Measurements from ENCODE around the gene SLC4A3. TPM values are rescaled to one million over a fixed set of nuclear protein-coding genes. Genes with fewer than 3 reads are reported as not detected.

The SLC4A3 gene
- total RNA-seq, 1 donor from 2014 or later: 0.20 TPM

DNA sequence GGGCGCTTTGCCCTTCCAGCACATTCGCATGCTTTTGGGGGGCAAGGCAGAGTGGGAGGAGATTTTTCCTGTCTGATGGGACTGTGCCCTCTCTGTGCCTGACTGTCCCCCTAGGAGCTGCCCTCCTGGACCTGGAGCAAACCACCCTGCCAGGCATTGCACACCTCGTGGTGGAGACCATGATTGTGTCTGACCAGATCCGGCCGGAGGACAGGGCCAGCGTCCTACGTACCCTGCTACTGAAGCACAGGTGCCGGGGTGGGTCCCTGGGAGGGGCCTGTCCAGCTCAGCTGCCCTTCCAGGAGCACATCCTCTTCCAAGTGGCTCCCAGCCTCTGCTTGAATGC, 5.3 kb downstream of the SLC4A3 start:
- no peak for ATAC-seq
- DNase-seq (ENCODE audit: low spot score): no peak

DNA sequence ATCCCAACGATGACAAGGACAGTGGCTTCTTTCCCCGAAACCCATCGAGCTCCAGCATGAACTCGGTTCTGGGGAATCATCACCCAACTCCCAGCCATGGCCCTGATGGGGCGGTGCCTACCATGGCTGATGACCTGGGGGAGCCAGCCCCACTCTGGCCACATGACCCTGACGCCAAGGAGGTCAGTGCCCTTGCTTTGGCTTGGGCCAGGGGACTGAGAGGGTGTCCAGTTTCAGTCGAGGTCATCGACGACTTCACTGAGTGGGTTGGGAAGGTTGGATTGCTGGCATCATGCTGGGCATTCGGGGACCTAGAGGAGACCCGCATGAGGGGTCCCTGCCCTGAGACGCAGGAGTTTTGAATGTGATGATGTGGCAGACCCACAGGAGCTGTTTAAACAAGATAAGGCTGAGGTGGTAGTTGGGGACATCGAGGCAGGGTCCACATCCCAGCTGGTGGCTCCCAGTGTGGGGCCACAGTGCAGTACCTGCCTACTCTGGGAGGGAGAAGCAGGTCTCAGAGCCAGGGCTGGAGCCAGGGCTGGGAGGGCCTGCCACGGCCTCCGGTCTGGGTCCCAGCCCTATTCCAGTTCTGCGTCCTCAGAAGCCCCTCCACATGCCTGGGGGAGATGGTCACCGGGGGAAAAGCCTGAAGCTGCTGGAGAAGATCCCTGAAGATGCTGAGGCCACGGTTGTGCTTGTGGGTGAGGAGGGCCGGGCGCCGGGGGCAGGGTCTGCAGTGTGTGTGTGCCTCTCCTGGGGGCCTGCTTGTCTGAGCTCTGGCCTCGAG, 6.0 kb downstream of the SLC4A3 start:
- ATAC-seq: no peak
- peak; percentile 39 for DNase-seq (ENCODE audit: low spot score)

DNA sequence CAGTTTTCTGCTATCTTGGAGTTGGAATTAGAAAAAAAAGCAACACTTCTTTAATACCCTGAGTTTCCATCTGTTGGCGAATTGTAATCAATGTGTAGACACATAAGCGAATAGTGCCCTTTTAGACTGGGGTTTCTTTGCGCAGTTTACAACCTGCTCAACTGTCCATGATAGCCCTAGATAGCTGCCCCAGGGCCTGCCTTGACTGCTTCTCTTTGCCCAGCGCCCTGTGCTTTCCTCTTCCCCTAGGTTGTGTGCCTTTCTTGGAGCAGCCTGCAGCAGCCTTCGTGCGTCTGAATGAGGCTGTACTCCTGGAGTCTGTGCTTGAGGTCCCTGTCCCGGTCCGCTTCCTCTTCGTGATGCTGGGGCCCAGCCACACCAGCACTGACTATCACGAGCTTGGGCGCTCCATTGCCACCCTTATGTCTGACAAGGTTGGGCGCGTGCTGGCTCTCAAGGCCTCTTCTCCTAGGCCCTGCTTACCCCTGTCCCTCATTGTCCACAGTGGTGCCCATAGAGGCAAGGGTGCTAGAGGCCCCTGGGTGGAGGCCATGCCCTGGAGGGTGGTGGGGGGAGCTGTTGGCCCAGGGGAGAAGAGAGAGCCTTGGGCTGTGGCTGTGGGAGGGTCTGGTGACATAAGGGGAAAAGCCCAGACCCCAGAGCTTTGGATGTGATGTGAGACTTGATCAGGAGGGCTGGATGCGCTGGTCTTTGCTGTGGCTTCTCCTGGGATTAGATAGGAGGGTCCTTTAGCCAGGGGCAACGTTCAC, 6.9 kb downstream of the SLC4A3 start:
- DNase-seq (ENCODE audit: low spot score): peak; percentile 31
- ATAC-seq: no peak

DNA sequence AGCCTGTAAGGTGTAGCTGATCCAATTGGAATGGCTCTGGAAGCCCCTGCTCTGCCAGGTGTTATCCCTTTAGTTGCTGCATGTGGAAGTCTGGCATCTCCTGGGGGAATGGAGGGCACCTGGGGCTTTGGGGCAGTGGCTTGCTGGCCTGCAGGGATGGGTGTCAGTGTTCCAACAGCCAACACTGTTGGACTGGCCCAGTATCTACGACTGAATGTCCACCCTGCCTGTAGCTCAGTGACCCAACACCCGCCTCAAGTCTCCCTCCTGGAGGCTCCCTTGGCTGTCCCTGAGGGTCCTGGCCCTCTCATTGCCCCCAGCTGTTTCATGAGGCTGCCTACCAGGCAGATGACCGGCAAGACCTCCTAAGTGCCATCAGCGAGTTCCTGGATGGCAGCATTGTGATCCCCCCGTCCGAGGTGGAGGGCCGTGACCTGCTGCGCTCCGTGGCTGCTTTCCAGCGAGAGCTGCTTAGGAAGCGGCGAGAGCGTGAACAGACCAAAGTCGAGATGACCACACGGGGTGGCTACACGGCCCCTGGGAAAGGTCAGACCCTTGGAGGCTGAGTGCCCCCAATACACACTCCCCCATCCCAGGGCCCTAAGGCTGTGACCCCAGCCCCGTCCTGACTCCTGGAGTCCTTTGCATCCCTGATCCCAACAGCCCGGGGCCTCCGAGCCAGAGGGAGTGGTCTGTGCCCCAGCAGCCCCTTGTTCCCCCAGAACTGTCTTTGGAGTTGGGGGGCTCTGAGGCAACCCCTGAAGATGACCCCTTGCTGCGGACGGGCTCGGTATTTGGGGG, 7.7 kb downstream of the SLC4A3 start:
- DNase-seq (ENCODE audit: low spot score): no peak
- ATAC-seq: no peak

DNA sequence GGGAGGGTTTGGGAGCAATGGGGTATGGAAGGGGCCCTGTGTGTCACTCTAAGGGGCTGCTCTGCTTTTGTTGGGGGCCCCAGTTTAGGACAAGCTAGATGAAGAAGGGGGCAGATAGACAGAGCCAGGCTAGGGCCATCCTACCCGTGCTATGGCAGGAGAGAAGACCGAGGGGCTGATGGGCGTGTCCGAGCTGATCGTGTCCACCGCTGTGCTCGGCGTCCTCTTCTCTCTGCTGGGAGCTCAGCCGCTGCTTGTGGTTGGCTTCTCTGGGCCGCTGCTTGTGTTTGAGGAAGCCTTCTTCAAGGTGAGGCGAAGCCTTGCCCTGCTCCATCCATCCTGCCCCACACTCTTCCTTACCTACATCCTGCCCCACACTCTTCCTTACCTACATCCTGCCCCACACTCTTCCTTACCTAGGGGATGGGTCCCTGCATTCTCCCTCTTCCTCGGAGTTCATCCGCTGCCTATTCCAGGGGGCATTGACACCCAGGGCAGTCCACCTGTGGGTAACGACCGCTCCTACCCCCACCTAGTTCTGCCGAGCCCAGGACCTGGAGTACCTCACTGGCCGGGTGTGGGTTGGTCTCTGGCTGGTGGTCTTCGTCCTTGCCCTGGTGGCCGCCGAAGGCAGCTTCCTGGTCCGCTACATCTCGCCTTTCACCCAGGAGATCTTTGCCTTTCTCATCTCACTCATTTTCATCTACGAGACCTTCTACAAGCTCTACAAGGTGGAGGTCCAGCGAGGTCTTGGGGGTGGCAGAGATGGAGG, 8.9 kb downstream of the SLC4A3 start:
- ATAC-seq (no peak), DNase-seq (ENCODE audit: low spot score) (peak; percentile 40)

DNA sequence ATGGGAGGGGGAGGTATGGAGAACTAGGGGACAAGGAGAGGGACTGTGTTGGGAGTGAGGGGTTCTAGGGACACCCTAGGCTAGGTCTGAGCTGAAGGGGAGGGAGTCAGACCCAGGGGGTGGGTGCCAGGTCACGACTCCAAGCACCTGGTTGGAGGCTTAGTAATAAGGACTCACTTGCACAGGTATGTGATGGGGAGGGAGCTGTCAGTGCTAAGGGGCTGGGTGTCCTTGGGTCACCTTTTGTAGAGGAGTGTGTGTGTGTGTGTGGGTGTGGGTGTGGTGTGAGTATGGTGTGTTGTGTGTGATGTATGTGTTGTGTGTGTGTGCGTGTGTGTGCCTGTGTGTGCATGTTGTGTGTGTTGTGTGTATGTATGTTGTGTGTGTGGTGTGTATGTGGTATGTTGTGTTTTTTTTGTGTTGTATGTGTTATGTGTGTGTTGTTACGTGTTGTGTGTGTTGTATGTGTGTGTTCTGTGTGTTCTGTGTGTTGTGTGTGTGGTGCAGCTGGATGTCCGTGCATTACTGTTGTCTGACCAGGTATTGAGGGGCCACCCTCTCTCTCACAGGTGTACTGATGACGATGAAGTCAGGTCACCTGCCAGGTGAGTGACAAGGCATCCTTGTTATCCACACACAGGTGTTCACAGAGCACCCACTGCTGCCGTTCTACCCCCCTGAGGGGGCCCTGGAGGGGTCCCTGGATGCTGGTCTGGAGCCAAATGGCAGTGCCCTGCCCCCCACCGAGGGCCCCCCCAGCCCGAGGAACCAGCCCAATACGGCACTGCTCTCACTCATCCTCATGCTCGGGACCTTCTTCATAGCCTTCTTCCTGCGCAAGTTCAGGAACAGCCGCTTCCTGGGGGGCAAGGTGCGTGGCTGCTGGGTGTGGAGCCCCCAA, 9.8 kb downstream of the SLC4A3 start:
- DNase-seq (ENCODE audit: low spot score) (no peak), ATAC-seq (no peak)

DNA sequence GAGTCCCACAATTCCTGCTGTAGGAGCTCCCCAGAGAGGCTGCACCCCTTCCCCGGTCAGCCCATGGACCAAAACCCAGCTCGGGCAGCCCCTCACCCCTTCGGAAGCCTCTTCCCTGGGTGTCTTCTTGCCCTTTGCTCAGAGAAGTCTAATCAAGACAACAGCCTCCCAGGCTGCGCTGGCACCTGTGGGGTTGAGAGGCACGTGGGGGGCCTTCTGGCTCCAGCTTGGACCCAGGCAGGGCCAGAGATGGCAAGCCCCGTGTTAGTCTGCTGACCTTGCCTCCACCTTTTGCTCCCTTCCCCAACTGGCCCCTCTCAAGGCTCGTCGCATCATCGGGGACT, 10.4 kb downstream of the SLC4A3 start:
- ATAC-seq: no peak
- DNase-seq (ENCODE audit: low spot score): no peak

DNA sequence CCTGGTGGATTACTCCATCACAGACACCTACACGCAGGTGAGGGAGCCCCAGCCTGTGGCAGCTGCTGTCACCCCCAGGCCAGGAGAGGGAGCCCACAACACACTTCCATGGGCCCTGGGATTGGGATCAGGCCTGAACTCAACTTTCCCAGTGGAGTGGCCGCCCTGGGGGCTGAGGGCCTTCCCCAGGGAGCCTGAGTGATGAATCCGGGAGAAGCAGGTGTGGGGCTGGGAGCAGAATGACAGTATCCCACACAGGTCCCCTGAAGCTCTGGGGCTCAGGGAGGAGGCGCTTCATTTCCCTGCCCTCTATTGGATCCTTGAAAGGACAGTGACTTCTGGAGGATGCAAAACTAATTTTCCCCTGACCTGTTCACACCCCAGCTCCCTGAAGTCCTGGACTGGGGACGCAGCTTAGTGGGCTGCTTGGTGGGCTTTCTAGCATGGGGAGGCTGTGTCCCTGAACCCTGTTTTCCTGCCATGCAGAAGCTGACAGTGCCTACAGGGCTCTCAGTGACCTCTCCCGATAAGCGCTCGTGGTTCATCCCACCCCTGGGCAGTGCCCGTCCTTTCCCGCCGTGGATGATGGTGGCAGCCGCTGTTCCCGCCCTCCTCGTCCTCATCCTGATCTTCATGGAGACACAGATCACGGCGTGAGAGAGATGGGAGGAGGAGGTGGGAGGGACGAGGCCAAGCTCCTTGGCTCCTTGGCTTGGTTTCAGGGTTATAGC, 11.0 kb downstream of the SLC4A3 start:
- ATAC-seq (no peak), DNase-seq (ENCODE audit: low spot score) (peak; percentile 31)

DNA sequence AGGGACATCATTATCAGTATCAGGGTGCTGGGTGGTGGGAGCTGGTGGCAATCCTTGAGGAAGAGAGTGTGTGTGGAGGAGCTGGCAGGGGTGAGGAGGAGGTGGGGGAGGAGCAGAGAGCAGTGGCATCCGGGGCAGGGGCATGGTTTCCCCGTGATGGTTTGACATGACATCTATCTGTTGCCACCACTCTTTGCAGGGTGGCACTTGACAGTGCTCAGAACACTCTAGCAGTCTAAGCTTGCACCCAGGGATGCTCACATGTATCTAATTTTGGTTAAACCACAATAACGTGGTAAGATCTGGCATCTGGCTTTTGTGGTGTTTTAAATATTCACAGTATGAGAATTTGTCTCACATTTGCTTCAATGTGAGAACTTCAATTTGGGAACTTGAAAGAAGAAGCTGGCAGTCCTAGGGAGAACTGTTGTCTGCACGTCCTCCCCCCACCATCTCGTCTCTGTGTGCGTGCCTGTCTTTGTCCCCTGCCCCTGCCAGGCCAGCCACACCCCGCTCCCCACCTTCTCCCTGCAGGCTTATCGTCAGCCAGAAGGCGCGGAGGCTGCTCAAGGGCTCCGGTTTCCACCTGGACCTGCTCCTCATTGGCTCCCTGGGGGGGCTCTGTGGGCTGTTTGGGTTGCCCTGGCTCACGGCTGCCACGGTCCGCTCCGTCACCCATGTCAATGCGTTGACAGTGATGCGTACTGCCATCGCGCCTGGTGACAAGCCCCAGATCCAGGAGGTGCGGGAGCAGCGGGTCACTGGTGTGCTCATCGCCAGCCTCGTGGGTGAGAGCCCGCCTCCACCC, 11.7 kb downstream of the SLC4A3 start:
- peak; percentile 42 for DNase-seq (ENCODE audit: low spot score)
- no peak for ATAC-seq

DNA sequence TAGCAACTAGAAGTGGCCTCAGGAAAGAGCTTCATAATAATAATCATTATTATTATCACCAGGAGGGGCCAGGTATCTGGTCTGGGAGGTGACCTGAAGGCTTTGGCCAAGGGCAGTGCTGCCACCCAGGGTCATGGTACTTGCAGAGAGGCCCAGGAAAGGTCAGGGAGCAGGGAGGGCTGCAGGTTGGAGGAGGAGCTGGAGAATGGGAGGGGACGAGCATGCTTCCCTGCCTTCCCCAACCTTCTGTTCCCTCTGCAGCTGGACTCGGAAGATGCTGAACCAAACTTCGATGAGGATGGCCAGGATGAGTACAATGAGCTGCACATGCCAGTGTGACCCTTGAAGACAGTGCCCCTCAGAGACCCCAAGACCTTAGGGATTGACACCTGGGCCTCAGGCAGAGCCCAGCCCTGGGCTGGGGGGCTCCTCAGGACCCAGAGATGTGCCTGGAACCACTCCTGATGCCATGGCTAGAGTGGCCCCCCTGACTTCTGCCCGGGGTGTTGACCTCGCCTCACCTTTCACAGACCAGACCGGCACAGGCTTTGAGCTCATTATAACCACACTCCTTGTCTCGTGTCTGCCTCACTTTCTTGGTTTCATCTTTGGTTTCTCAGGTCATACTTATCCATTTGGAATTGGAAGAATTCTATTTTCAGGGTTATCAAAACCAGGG, 14.1 kb downstream of the SLC4A3 start:
- DNase-seq (ENCODE audit: low spot score) (no peak), ATAC-seq (no peak)

DNA sequence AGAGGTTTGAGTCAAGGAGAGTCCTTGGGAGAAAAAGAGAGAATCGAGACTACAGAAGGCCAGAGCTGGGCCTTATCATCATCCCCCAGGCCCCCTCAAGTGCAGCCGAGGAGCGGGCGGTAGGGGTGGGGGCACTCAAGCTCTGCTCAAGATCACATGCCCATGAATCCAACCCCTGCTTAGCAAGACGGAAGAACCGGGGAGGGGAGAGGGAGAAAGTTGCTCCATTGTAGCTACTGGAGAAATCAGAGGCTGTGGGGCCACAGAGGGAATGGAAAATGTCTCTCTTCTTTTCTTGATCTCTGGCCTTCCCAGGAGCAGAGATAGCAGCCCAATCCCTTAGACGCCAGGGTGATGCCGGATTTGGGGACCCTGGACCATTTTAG, 14.6 kb downstream of the SLC4A3 start:
- ATAC-seq (no peak), DNase-seq (ENCODE audit: low spot score) (no peak)

DNA sequence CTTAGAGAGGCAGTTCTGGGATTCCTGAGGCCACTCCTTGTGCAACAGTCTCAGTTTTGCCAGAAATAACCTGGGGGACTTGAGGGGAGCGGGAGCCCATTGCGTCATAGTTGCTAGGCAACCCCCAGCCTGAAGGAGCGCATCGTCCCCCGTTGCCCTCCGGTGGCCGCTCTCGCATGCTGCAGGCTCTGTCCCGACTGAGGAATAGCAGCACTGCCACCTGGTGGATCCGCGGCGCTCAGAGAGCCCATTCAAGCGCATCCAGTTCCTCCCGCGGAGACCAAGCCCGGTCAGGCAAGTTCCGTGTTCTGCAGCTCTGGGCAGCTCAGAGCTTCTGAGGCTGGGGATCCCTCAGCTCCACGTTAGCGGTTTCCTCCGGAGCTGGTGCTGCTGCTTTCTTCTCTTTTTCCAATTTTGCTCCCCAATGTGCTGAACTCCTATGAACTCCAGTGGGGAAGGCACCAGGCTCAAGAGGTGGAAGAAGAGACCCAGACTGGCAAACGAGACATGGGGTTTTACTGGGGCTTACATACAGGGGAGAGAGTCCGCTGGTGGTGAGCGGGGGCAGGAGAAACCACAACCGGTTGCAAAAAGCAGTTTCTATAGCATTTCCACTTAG, 15.1 kb downstream of the SLC4A3 start:
- ATAC-seq (peak; percentile 100), DNase-seq (ENCODE audit: low spot score) (peak; percentile 93)

DNA sequence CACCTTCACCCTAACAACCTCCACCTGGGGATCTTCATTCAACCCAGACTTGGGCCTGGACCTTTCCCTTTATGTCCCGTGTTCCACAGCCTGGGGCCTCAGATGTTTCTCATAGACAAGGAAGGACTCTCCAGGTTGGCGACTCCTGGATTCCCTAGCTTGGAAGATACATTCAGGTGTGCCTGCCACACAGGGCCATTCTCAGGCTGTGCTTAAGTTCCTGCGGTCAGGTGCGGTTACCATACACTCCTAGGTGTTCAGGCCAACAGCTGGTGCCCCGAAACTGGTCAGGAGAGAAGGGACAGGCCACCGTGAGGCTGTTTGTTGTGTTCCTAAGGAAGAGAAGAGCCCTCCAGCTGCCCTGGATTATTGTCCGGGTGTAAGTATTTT, 15.6 kb downstream of the SLC4A3 start:
- no peak for DNase-seq (ENCODE audit: low spot score)

DNA sequence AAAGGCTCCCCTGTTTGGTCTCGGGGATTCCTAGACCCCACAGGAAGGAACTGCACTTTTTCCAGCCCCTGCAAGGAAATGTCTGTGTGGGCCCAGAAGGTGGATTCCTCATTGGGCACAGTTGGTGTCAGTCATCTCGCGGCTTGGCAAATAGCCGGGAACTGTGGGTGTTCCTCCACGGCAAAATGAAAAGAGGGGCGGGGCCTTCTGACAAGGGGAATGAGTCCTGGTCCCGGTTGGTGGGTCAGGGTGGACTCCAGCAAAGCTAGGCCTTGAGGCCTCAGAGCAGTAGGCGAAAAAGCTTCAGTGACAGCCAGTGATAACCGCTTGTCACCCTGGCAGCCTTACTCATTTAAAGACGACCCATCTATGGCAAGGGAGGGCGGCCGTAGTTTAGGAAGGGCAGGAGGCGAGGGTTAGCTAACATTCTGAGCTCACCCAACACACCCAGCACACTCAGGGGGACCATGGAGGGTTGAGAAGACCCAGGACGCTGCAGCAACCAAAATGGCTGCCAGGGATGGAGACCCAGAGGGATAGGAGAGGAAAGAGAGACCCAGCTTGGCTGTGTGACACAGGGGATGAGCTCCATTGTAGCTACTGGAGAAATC, 16.5 kb downstream of the SLC4A3 start:
- ATAC-seq (no peak), DNase-seq (ENCODE audit: low spot score) (peak; percentile 26)

More for the DNA sequence above, 15.6 kb downstream of the SLC4A3 start:
- ATAC-seq: no peak

DNA sequence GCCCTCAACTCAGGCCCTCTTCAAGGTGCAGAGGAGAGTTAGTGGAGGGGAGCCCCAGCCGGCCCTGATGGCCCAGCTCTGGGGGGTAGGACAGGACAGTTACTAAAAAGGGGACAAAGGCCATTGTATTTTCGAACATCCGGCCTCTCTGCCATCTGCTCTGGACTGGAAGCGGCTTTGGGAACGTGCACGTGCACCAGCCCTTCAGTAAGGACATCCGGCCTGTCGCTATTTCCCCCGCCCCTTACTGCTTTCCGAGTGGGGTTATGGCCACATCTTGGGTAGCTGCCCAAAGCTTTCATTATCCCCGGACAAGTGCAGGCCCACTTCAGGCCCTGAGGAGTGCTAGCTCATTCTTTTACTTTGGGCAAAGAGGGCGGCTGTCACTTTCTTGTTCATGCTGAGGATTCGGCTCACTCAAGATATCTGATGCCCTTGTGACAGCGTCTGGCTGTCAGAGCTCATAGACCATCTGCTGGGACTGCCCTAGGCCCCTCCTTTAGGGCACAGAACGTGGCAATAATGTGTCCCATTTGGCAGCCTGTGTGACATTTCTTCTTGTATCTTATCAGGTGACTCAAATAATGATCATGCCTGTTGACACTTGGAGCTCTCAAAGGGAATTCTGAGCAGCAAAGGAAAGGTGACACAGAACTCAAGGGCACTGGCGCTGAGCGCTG, 17.5 kb downstream of the SLC4A3 start:
- DNase-seq (ENCODE audit: low spot score) (no peak), ATAC-seq (no peak)

Measured in left lobe of liver (tissue), 2 donors.